Mesothelial cell of epicardium (in vitro differentiated cells): ENCODE results near the gene LCE7A. TPM values are rescaled to one million over a fixed set of nuclear protein-coding genes. Genes with fewer than 3 reads are reported as not detected.

Source experiments
- DNase-seq, 2 experiments: peaks; one replicate each; pipeline ENCODE4 v3.0.0; 2021; ENCODE audit warnings: low spot score in 2 of 2; ENCODE audit not compliant: unreplicated experiment in 2 of 2
- H3K27ac Mint-ChIP-seq: 2 replicates; pipeline ENCODE4 v1.8.0; 2021; ENCODE audit warnings: mixed read lengths
- H3K27me3 Mint-ChIP-seq: 2 replicates; pipeline ENCODE4 v1.8.0; 2021; ENCODE audit warnings: low read depth, mixed read lengths
- H3K36me3 Mint-ChIP-seq: 2 replicates; pipeline ENCODE4 v1.8.0; 2021; ENCODE audit warnings: mixed read lengths
- H3K4me1 Mint-ChIP-seq: 2 replicates; pipeline ENCODE4 v1.8.0; 2021; ENCODE audit warnings: mixed read lengths
- H3K4me3 Mint-ChIP-seq: 2 replicates; pipeline ENCODE4 v1.8.0; 2021; ENCODE audit warnings: mild to moderate bottlenecking, moderate library complexity, mixed read lengths
- H3K9me3 Mint-ChIP-seq: 2 replicates; pipeline ENCODE4 v1.8.0; 2021; ENCODE audit warnings: mixed read lengths
- total RNA-seq: library from RNA; stranded (reverse); gene quantifications from 3 replicates; pipeline ENCODE4 v1.2.1, GENCODE V29; 2021
- TF ChIP-seq, protein P1 (sequence below): fragments of 200-600 bp; sonication (generic); IDR thresholded peaks from one replicate; pipeline ENCODE4 v1.5.0; 2021; ENCODE audit warnings: antibody characterized with exemption; ENCODE audit not compliant: unreplicated experiment

Gene LCE7A
- total RNA-seq, 1 donor from 2014 or later: not detected

DNA sequence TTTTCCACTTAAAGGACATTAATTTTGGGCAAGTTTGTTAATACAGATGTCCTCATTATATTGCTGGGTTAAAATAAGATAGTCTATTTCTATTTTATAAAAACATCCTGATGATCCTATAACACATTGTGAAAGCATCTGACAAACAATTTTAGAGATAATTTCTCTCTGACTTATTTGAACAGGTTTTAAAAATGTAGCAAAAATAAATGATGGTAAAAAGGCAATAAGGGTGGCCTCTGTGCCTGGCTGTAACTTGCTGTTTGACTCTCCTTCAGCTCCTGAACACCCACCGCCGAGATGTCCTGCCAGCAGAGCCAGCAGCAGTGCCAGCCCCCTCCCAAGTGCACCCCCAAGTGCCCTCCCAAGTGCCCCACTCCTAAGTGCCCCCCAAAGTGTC lies 32.6 kb upstream of the LCE7A start, which contains the start of gene LCE1A:
LCE1A (plus strand) TSS at position 301 of the 400 bp plus-strand sequence; CDS start at position 301, 0 bp downstream.
- Mint-ChIP-seq H3K9me3 (peaks cover 62% of the 10 kb centered on the region), H3K36me3 (peaks cover 3% of the 10 kb centered on the region), H3K27ac (no peak within 1 kb of the TSS), H3K4me1 (no peaks in the 10 kb centered on the region), H3K4me3 (no peak within 1 kb of the TSS), H3K27me3 (no peaks in the 10 kb centered on the region)
- no peak for DNase-seq
- TF ChIP-seq, protein P1, sequence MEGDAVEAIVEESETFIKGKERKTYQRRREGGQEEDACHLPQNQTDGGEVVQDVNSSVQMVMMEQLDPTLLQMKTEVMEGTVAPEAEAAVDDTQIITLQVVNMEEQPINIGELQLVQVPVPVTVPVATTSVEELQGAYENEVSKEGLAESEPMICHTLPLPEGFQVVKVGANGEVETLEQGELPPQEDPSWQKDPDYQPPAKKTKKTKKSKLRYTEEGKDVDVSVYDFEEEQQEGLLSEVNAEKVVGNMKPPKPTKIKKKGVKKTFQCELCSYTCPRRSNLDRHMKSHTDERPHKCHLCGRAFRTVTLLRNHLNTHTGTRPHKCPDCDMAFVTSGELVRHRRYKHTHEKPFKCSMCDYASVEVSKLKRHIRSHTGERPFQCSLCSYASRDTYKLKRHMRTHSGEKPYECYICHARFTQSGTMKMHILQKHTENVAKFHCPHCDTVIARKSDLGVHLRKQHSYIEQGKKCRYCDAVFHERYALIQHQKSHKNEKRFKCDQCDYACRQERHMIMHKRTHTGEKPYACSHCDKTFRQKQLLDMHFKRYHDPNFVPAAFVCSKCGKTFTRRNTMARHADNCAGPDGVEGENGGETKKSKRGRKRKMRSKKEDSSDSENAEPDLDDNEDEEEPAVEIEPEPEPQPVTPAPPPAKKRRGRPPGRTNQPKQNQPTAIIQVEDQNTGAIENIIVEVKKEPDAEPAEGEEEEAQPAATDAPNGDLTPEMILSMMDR: no peak

DNA sequence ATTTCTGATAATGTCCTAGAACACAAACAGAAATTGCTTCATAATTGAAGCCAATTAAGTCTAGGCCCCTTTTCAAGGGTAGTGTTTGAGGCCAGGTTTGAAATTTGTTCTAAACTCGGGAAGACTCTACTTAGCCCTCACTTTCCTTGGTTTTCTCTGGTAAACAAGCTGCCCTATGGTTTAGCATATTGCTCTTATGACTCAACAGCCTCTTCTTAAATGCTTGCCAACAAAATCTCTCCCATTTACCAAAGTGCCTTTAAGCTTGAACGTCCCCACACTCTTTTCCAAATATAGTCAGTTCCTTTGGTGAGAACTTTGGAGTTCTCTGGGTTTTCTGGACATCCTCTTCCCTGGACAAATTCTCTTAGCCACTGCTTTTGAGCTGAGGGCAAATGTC lies 22.9 kb upstream of the LCE7A start:
- Mint-ChIP-seq H3K4me1 (no peaks in the 10 kb centered on the region), H3K36me3 (no peaks in the 10 kb centered on the region), H3K27ac (no peak overlapping the region), H3K27me3 (no peaks in the 10 kb centered on the region), H3K9me3 (peaks cover 50% of the 10 kb centered on the region), H3K4me3 (no peak overlapping the region)
- TF ChIP-seq, protein P1: no peak
- DNase-seq: no peak

DNA sequence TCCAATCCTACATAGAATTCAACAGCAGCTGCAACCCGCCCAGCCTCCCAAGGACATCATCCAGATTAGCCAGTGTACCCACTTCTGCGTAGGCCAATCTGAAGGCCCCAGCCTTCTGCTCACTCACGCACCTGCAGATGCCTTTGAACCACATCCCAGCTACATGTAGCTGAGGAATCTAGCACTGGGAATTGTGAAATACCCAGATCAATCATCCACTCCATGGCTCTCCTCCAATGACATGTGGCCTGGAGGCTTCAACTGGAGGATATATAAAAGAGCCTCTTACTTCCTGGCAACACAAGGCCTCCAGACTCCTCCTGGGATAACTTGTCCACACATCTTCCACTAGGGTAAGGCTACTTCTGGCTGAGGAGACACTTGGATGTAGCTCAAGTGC lies 17.2 kb upstream of the LCE7A start, which contains the start of gene LCE6A:
LCE6A (plus strand) TSS at position 301 of the 400 bp plus-strand sequence. CDS start 665 bp downstream, outside the sequence.
- Mint-ChIP-seq H3K27ac (no peak within 1 kb of the TSS), H3K36me3 (no peaks in the 10 kb centered on the region), H3K9me3 (peaks cover 60% of the 10 kb centered on the region)

DNA sequence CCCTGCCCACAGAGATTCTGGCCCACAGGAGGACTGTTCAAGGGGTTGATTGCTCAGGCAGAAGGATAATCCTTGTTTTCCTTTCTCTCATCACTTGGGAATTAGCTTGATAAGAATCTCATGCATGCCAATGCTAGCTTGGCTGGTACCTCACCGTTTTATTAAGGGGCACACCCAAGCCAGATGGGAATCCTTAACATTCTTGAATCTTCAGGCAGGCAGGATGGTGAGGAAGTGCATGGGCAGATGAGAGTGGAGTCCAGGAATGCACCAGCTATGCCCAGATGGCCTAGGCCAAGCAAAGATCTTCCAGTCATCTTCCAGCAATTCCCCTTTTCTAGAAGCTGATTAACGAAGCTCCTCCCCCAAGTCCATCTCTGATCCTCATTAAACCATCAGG lies 4.1 kb upstream of the LCE7A start:
- Mint-ChIP-seq H3K36me3 (no peaks in the 10 kb centered on the region), H3K9me3 (peaks cover 70% of the 10 kb centered on the region), H3K4me1 (no peaks in the 10 kb centered on the region), H3K27me3 (no peaks in the 10 kb centered on the region), H3K27ac (no peak overlapping the region), H3K4me3 (no peak overlapping the region)
- TF ChIP-seq, protein P1: no peak
- no peak for DNase-seq

More for the DNA sequence above, 17.2 kb upstream of the LCE7A start, which contains the start of gene LCE6A:
- H3K4me1 Mint-ChIP-seq: no peaks in the 10 kb centered on the region
- no peak within 1 kb of the TSS for H3K4me3 Mint-ChIP-seq
- TF ChIP-seq, protein P1: no peak
- H3K27me3 Mint-ChIP-seq: no peaks in the 10 kb centered on the region
- no peak for DNase-seq

DNA sequence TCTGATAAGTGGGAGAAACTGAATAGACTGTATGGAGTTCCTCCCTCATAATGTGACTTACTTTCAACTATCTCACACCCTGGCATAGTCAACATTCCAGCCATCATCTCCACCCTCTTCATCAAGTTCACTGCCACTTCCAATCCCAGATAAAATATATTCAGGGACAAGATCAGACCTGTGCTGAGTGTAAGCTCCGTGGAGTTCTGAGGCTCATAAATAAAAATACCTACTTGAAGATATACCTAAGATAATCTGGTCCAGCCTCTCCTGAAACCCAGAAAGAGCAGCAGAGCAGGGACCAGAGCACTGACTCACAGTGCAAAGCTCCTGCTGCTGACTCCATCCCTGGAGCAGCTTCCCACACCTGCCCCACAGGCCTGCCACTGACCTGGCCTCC lies 1.7 kb upstream of the LCE7A start:
- Mint-ChIP-seq H3K27me3 (no peaks in the 10 kb centered on the region), H3K27ac (no peak overlapping the region), H3K9me3 (peaks cover 71% of the 10 kb centered on the region), H3K4me1 (no peaks in the 10 kb centered on the region), H3K4me3 (no peak overlapping the region), H3K36me3 (no peaks in the 10 kb centered on the region)
- TF ChIP-seq, protein P1: no peak
- DNase-seq: no peak

DNA sequence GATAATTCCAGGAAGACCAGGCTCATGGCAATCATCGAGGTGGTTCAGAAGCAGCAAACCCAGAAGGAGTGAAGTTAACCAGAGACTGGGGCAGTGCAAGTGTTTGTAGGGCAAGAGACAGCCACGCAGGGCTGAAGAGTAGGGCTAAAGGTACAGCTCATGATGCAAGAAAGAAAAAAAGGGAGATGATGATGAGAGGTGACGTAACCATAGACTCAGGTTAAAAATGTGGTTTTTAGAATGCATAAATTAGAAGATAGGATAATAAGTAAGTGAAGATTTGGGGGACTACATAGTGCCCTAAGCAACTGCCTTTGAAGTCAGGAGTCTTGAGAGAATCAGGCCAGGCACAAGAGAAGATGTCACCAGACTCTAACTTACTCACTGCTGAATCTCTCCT lies 333 bp downstream of the LCE7A start:
- Mint-ChIP-seq H3K4me1 (no peaks in the 10 kb centered on the region), H3K27ac (no peak overlapping the region), H3K9me3 (peaks cover 56% of the 10 kb centered on the region), H3K27me3 (no peaks in the 10 kb centered on the region), H3K36me3 (no peaks in the 10 kb centered on the region), H3K4me3 (no peak overlapping the region)
- no peak for DNase-seq
- TF ChIP-seq, protein P1: no peak
